Mononuclear cell (primary cell): ENCODE results near the gene TBC1D22A. TPM values are rescaled to one million over a fixed set of nuclear protein-coding genes. Genes with fewer than 3 reads are reported as not detected.

Experiments used
- H3K27me3 ChIP-seq: 2 replicates; pipeline ENCODE4 v1.6.0; 2011; ENCODE audit warnings: low read length, control low read depth; ENCODE audit not compliant: insufficient read depth
- H3K4me1 ChIP-seq: 2 replicates; pipeline ENCODE4 v1.5.1; 2011; ENCODE audit warnings: mild to moderate bottlenecking, low read length, control low read depth; ENCODE audit not compliant: insufficient read depth
- H3K4me3 ChIP-seq: 2 replicates; pipeline ENCODE4 v1.5.1; 2011; ENCODE audit warnings: mild to moderate bottlenecking, low read length, moderate library complexity
- H3K9me3 ChIP-seq: 2 replicates; pipeline ENCODE4 v1.5.1; 2011; ENCODE audit warnings: low read depth, mild to moderate bottlenecking, control low read depth, low read length
- total RNA-seq: library from RNA; depleted of rRNA; stranded (reverse); fragments of >200 nt; gene quantifications from one replicate; pipeline ENCODE4 v1.2.3, GENCODE V29; 2012

TBC1D22A gene
- total RNA-seq, 1 donor = 14.1 TPM

- H3K9me3 ChIP-seq = no peaks in the 10 kb centered on the region
- H3K27me3 ChIP-seq = no peaks in the 10 kb centered on the region
- H3K4me3 ChIP-seq = no peak overlapping the region
- H3K4me1 ChIP-seq = no peaks in the 10 kb centered on the region
Observed at GRCh38 chr22:47209040-47209514, 446.6 kb downstream of the TBC1D22A start.

DNA sequence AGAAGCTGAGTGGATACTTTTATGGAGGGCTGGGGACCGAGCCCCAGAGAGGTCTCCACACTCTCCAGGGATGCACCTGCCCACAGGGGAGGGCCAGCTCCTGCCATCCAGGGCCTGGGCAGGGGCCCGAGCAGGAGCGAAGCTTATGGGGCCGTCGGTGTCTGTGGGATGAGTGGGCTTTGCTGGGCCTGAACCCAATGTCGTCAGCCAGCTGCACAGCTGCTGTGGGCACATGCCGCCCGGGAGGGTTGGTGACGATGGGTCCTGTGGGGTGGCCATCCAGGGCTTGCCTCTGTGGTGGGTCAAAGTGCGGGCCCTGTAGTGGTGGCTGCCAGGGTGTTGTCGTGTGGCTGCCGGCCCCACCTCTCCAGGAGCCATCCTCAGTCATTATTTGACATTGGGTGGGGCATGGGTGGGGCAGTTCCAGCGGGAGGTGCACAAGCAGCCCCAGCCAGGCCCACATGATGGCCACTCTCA is 447.1 kb downstream of the TBC1D22A start:
- Histone ChIP-seq H3K4me3 (no peak overlapping the region), H3K4me1 (no peaks in the 10 kb centered on the region), H3K9me3 (no peaks in the 10 kb centered on the region), H3K27me3 (no peaks in the 10 kb centered on the region)

DNA sequence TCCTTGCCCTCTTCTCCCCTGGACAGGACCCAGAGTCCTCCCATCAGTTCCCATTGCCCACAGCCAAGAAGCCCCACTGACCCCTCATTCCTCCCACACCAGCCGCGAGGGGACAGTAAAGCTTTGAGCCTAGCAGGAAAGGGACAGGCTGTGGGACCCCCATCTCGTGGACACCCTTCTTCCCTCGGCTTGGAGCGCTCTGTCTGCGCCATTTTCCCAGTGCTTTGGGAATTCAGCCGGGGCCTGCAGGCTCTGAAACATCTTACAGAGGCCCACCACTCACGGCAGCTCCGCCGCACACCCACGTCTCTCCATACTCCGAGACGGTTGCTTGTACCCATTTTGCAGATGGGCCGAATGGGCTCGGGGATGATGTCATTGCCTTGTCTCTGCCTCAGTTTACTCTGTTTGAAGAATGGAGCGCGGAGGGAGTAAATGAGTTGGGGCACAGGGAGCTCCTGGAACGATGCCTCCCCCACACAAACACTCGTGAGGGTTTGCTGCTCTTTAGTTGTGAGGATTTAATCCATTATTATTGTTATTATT is 447.7 kb downstream of the TBC1D22A start:
- no peak overlapping the region for H3K4me3 ChIP-seq
- H3K27me3 ChIP-seq = no peaks in the 10 kb centered on the region
- no peaks in the 10 kb centered on the region for H3K4me1 ChIP-seq
- H3K9me3 ChIP-seq = no peaks in the 10 kb centered on the region

- Histone ChIP-seq H3K9me3 (no peaks in the 10 kb centered on the region), H3K4me1 (no peaks in the 10 kb centered on the region), H3K4me3 (no peak overlapping the region), H3K27me3 (no peaks in the 10 kb centered on the region)
Observed at GRCh38 chr22:47210686-47211085, 448.2 kb downstream of the TBC1D22A start.

DNA sequence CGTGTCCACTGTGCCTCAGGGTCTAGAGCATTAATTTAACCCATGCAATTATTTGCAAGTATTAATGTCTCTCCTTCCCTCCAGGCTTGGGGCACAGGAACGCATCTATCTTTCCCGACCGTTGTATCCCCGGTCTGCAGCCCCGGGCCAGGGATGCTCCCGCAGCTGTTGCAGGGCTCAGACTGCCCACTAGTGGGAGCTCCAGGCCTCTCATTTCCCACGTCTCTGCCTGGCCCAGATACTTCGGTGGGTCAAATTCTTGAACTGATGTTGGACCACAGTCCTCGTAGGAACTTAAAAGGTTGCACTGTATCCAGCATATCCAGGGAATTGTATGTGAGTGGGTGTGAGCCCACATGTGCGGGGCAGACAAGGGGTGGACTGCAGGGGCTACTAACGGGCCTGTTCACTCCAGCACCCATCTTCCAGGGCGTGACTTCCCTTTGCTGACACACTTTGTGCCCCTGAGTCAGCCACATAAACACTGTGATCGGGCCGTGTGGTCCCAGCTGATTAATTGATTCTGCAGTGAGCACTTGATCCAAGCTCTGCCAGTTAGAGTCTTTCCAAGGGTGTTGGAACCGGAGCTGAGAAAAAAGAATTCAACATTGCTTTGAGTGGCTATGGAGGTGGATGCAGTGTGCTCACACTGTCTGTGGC is 451.3 kb downstream of the TBC1D22A start:
- no peaks in the 10 kb centered on the region for H3K27me3 ChIP-seq
- H3K4me3 ChIP-seq = no peak overlapping the region
- no peaks in the 10 kb centered on the region for H3K9me3 ChIP-seq
- H3K4me1 ChIP-seq = no peaks in the 10 kb centered on the region

- H3K27me3 ChIP-seq = no peaks in the 10 kb centered on the region
- H3K4me1 ChIP-seq = no peaks in the 10 kb centered on the region
- no peak overlapping the region for H3K4me3 ChIP-seq
- peaks cover 3% of the 10 kb centered on the region for H3K9me3 ChIP-seq
Observed at GRCh38 chr22:47215851-47216250, 453.4 kb downstream of the TBC1D22A start.

DNA sequence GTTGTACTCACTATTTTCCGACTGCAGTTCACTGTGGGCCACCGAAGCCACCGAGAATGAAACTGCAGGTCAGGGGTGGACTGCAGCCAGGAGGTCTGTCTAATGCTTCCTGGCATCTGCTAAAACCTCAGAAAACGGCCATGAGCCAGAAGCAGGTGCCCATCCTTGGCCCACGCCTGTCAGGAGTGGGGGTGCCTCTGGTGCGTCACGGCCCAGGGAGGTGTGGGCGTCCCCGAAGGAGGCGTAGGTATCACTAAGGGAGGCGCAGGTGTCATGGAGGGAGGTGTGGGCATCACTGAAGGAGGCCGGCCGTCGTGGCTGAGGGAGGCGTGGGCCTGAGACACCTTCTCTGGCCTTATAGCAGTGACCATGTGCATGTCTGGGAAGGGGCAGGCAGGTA is 456.2 kb downstream of the TBC1D22A start:
- no peak overlapping the region for H3K4me3 ChIP-seq
- H3K9me3 ChIP-seq = peaks cover 4% of the 10 kb centered on the region
- no peaks in the 10 kb centered on the region for H3K27me3 ChIP-seq
- H3K4me1 ChIP-seq = no peaks in the 10 kb centered on the region

DNA sequence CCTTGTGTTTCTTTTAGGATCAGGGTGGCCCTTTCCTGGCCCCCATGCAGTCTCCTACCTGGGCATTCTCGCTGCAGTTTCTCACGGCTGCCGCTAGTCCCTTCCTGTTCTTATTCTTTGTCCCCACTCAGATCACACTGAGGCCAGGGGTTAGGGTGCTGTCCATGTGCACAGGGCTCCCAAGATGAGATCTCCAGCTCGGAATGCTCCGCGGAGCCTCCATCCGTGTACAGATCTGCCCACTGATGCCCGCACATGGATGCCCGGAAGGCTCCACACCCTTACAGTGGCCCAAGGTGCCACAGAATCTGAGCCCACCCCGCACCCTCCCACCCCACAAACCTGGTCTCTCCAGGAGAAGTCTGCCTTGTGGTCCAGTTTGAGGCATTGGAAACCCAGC is 457.3 kb downstream of the TBC1D22A start:
- Histone ChIP-seq H3K27me3 (no peaks in the 10 kb centered on the region), H3K4me1 (no peaks in the 10 kb centered on the region), H3K9me3 (peaks cover 4% of the 10 kb centered on the region), H3K4me3 (no peak overlapping the region)

GRCh38 chr22:47220752-47221151 is 458.3 kb downstream of the TBC1D22A start:
- Histone ChIP-seq H3K27me3 (no peaks in the 10 kb centered on the region), H3K9me3 (peaks cover 4% of the 10 kb centered on the region), H3K4me1 (no peaks in the 10 kb centered on the region), H3K4me3 (no peak overlapping the region)

DNA sequence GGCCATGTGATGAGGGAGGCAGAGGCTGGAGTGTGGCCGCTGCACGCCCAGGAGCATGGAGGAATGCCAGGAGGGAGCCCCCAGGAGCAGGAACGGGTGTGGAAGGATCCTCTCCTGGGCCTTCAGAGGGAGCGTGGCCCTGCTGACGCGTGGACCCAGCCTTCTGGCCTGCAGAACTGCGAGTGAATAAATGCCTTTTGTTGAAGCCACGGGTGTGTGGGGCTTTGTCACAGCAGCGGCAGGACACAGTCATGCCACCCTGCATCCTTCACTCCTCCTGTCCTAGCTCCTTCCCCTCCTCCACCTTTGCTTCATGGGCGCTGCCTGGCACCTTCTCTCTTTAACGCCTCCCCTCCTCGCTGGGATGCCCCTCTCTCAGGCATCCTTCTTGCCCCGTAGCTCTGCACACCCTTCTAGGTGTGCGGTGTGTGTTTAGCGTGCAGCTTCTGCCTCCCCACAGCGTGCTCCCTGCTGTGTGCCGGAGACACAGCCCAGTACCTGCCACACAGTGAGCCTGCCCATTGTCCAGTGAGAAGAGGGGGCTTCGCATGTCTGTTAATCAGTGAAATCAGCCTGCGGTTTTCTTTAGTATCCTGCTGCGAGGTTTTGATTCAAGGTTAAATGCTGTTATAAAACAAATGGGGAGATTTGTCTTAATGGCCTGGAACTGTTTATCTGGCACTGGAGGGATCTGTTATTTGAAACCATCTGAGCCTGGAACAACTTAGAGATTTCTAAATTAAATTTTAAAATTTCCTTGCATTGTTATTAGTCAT is 459.6 kb downstream of the TBC1D22A start:
- Histone ChIP-seq H3K27me3 (no peaks in the 10 kb centered on the region), H3K9me3 (peaks cover 4% of the 10 kb centered on the region), H3K4me3 (no peak overlapping the region), H3K4me1 (no peaks in the 10 kb centered on the region)

Other genes starting within 250 kb of the TBC1D22A start
- gene CELSR1, start 225.0 kb upstream of the TBC1D22A start, total RNA-seq = 1.6 TPM
- 11.9 TPM for gene GRAMD4, start 142.3 kb upstream of the TBC1D22A start, total RNA-seq
- 53.8 TPM for gene CERK, start 24.4 kb upstream of the TBC1D22A start, total RNA-seq